22Rv1 (cell line): ENCODE results near the gene SLCO3A1.

Source experiments
- CTCF ChIP-seq: fragments of 450-650 bp; IDR thresholded peaks from 2 replicates; pipeline ENCODE4 v1.5.1; 2017; ENCODE audit warnings: mild to moderate bottlenecking
- ZFX ChIP-seq: fragments of 450-650 bp; IDR thresholded peaks from 2 replicates; pipeline ENCODE4 v1.6.1; 2017; ENCODE audit warnings: antibody characterized with exemption, borderline replicate concordance

DNA sequence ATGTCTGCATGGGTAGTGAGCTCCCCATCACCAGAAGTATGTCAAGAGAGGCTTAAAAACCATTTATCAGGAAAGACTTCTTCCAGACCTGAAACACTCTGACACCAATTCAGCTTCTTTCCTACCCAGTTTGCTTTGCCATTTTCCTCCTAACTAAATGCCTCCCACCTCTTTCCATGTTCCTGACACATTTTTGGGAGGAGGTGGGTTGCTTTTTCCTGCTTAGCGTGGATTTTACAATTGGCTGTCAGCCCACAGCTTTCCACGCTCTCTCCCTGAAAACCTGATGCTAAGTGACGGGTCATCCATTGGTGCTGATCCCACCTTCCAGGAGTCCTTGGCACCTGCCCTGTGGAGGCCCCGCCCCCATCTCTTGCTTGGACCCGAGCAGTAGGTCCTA is 275.3 kb downstream of the SLCO3A1 start:
- TF ChIP-seq CTCF (no peak), ZFX (no peak)
